Fibroblast of lung (primary cell): Measurements from ENCODE around the gene GALK2. TPM values are rescaled to one million over a fixed set of nuclear protein-coding genes. Genes with fewer than 3 reads are reported as not detected.

Experiments
- DNase-seq, 2 donors: peaks; one replicate each; pipeline versions ENCODE4 v3.0.0 to v3.0.0-alpha.2; 2010; ENCODE audit warnings: low read depth in 2 of 2
- H2AFZ ChIP-seq: 2 replicates; pipeline ENCODE4 v1.5.1; 2012; ENCODE audit warnings: low read length, control low read depth, inconsistent platforms
- H3K27ac ChIP-seq: 2 replicates; pipeline ENCODE4 v1.5.1; 2011; ENCODE audit warnings: low read length, control low read depth; ENCODE audit not compliant: insufficient read depth
- H3K27me3 ChIP-seq: 2 replicates; pipeline ENCODE4 v1.5.1; 2011; ENCODE audit warnings: mild to moderate bottlenecking, low read length; ENCODE audit not compliant: control insufficient read depth, insufficient read depth
- H3K36me3 ChIP-seq: 2 replicates; pipeline ENCODE4 v1.5.1; 2011; ENCODE audit warnings: low read length; ENCODE audit not compliant: control insufficient read depth, insufficient read depth
- H3K4me1 ChIP-seq: 2 replicates; pipeline ENCODE4 v1.5.1; 2011; ENCODE audit warnings: low read length; ENCODE audit not compliant: control insufficient read depth, insufficient read depth; ENCODE audit errors: extremely low read depth
- H3K4me2 ChIP-seq: 2 replicates; pipeline ENCODE4 v1.5.1; 2011; ENCODE audit warnings: low read length, control low read depth; ENCODE audit not compliant: insufficient read depth; ENCODE audit errors: extremely low read depth
- H3K4me3 ChIP-seq, 4 experiments: fragments of 200-600 bp in 1 of 4; sonication (generic) in 1 of 4; replicated peaks in 1 of 4; 2 replicates each; pipeline ENCODE4 v1.5.1; 2011 to 2016; ENCODE audit warnings: low read length in 4 of 4, low read depth in 3 of 4, mild to moderate bottlenecking in 3 of 4, control low read depth in 2 of 4, inconsistent platforms in 1 of 4, mixed read lengths in 1 of 4; ENCODE audit not compliant: insufficient read depth in 1 of 4; ENCODE audit errors: control extremely low read depth in 1 of 4
- H3K79me2 ChIP-seq: 2 replicates; pipeline ENCODE4 v1.5.1; 2012; ENCODE audit warnings: mild to moderate bottlenecking, low read length, inconsistent platforms; ENCODE audit not compliant: control insufficient read depth, insufficient read depth
- H3K9ac ChIP-seq: 2 replicates; pipeline ENCODE4 v1.5.1; 2011; ENCODE audit warnings: mild to moderate bottlenecking, low read length, control low read depth; ENCODE audit not compliant: insufficient read depth
- H3K9me3 ChIP-seq: 2 replicates; pipeline ENCODE4 v1.5.1; 2012; ENCODE audit warnings: low read depth, low read length; ENCODE audit not compliant: control insufficient read depth, insufficient read depth
- H4K20me1 ChIP-seq: 2 replicates; pipeline ENCODE4 v1.5.1; 2011; ENCODE audit warnings: low read length; ENCODE audit not compliant: control insufficient read depth, insufficient read depth; ENCODE audit errors: extremely low read depth
- CTCF ChIP-seq, 2 donors: IDR thresholded peaks in 1 of 2; conservative IDR thresholded peaks in 1 of 2; 1 replicate in 1 of 2; 2 replicates in 1 of 2; pipeline ENCODE4 v1.5.1; 2011 to 2012; ENCODE audit warnings: low read length in 2 of 2, control low read depth in 1 of 2, inconsistent platforms in 1 of 2, low read depth in 1 of 2, mild to moderate bottlenecking in 1 of 2
- EZH2 ChIP-seq: IDR thresholded peaks from 2 replicates; pipeline ENCODE4 v1.5.1; 2012; ENCODE audit warnings: low read length, control low read depth, mild to moderate bottlenecking; ENCODE audit errors: missing control alignments
- polyA plus RNA-seq, 2 donors: library from polyadenylated mRNA; depleted of rRNA in 1 of 2; stranded (reverse) in 1 of 2; unstranded in 1 of 2; fragments of >200 nt; gene quantifications; 2 replicates each; pipeline ENCODE4 v1.2.1, GENCODE V29; 2011 to 2012; ENCODE audit warnings: missing spikeins in 1 of 2
- total RNA-seq: library from RNA; depleted of rRNA; stranded (reverse); fragments of >200 nt; gene quantifications from 2 replicates; pipeline ENCODE4 v1.2.1, GENCODE V29; 2014

Gene GALK2
- total and polyA plus RNA-seq, 2 donors (not counting 1 experiment from before 2014, with no cell fraction given): 37.5 to 74.5 TPM

GRCh38 chr15:49331442-49331841 is 161.4 kb downstream of the GALK2 start:
- H3K36me3 ChIP-seq: no peaks in the 10 kb centered on the region
- no peak overlapping the region for H3K4me3 ChIP-seq
- H3K4me2 ChIP-seq: no peak overlapping the region
- H3K9ac ChIP-seq: no peak overlapping the region
- H3K27ac ChIP-seq: no peak overlapping the region
- peaks cover 2% of the 10 kb centered on the region for H3K4me1 ChIP-seq
- no peaks in the 10 kb centered on the region for H3K79me2 ChIP-seq
- TF ChIP-seq CTCF (conservative IDR thresholded peaks at IDR 0.05 in 1 of 2, IDR thresholded peaks at IDR 0.05 in 1 of 2; ENCODE audit: low read depth in 1 of 2, low read length in 2 of 2) (no peak), EZH2 (no peak)
- DNase-seq: no peak
- H3K9me3 ChIP-seq: no peaks in the 10 kb centered on the region
- H3K27me3 ChIP-seq: no peaks in the 10 kb centered on the region
- H2AFZ ChIP-seq: no peak overlapping the region
- no peaks in the 10 kb centered on the region for H4K20me1 ChIP-seq

- DNase-seq: peak in 1 of 2 donors; percentile 27
- H3K4me3 ChIP-seq: no peak overlapping the region
- TF ChIP-seq CTCF (conservative IDR thresholded peaks at IDR 0.05 in 1 of 2, IDR thresholded peaks at IDR 0.05 in 1 of 2; ENCODE audit: low read depth in 1 of 2, low read length in 2 of 2): no peak
- TF ChIP-seq EZH2: no peak
- no peaks in the 10 kb centered on the region for H3K79me2 ChIP-seq
- H3K36me3 ChIP-seq: no peaks in the 10 kb centered on the region
- no peak overlapping the region for H3K27ac ChIP-seq
- H3K9me3 ChIP-seq: no peaks in the 10 kb centered on the region
- H3K4me1 ChIP-seq: peaks cover 2% of the 10 kb centered on the region
- H3K27me3 ChIP-seq: no peaks in the 10 kb centered on the region
- no peaks in the 10 kb centered on the region for H4K20me1 ChIP-seq
- no peak overlapping the region for H3K4me2 ChIP-seq
- H3K9ac ChIP-seq: no peak overlapping the region
- no peak overlapping the region for H2AFZ ChIP-seq
These were observed 161.9 kb downstream of the GALK2 start for GRCh38 chr15:49331951-49332350.

GRCh38 chr15:49339656-49340055 is 169.6 kb downstream of the GALK2 start:
- H3K27ac ChIP-seq: no peak overlapping the region
- DNase-seq: no peak
- H3K27me3 ChIP-seq: no peaks in the 10 kb centered on the region
- H2AFZ ChIP-seq: no peak overlapping the region
- no peak overlapping the region for H3K4me2 ChIP-seq
- H3K9ac ChIP-seq: no peak overlapping the region
- TF ChIP-seq CTCF (conservative IDR thresholded peaks at IDR 0.05 in 1 of 2, IDR thresholded peaks at IDR 0.05 in 1 of 2; ENCODE audit: low read depth in 1 of 2, low read length in 2 of 2) (no peak), EZH2 (no peak)
- H3K79me2 ChIP-seq: no peaks in the 10 kb centered on the region
- no peaks in the 10 kb centered on the region for H3K9me3 ChIP-seq
- H3K4me1 ChIP-seq: no peaks in the 10 kb centered on the region
- H3K36me3 ChIP-seq: no peaks in the 10 kb centered on the region
- no peaks in the 10 kb centered on the region for H4K20me1 ChIP-seq
- no peak overlapping the region for H3K4me3 ChIP-seq
